ENCODE measurements around the gene TIAM1. TPM values are rescaled to one million over a fixed set of nuclear protein-coding genes. Genes with fewer than 3 reads are reported as not detected.

The TIAM1 gene
- total and polyA plus RNA-seq, 2 of the 8 experiments (the other 6 are each of a cell fraction or from before 2014, with no cell fraction given), result 10.1 to 30.7 TPM

DNA sequence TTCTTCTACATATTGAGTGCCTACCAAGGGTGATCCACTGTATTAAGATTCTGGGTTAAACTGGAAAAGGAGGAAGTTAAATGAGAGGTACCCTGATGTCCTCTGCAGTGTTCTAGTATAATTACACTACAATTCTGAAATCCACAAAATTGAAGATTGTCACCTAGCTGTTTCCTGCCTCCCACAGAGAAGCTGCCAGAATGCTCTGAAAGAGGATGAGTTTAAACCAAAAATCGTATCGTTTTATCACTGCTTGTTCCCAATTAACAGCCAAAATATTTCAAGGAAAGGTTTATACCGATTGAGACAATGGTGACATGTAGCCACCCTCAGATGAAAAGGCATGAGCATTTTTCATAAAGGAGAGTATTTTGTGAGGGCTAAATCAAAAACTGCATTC, 28.0 kb downstream of the TIAM1 start:
- ChIA-PET POLR2A (ENCODE audit: partially characterized antibody) (no interaction called here), CTCF (ENCODE audit: partially characterized antibody) (interaction anchor here (0.5 to 1.3 kb wide), 2 partner anchors 208 to 265 kb away, joined by 3 to 4 read pairs; no protein-coding TSS in a partner anchor)
- H4K8ac ChIP-seq (ENCODE audit: extremely low read depth, insufficient read depth, low read length), result no peak overlapping the region
- H3K36me3 ChIP-seq (ENCODE audit: control insufficient read depth in 2 of 4, insufficient read depth in 4 of 4, low read length in 3 of 4), result no peaks in the 10 kb centered on the region; a peak in 1 of 8 replicates
- no peak overlapping the region for H2AFZ ChIP-seq (ENCODE audit: low read length)
- WGBS, 2 experiments (ENCODE audit: extremely low coverage in 1 of 2, insufficient coverage in 1 of 2, insufficient read length in 1 of 2, insufficient replicate concordance in 2 of 2, low coverage in 1 of 2, low lambda C conversion rate in 2 of 2, missing lambda C conversion rate in 1 of 2), result 90% methylated on average over 3 of the region's 3 CpGs; no CpG with 5 or more reads in 1 of the 2 experiments
- H3K23me2 ChIP-seq (ENCODE audit: low read depth, low read length), result no peaks in the 10 kb centered on the region
- H3K4me3 ChIP-seq (ENCODE audit: extremely low read depth in 1 of 4, insufficient read depth in 2 of 4, low read depth in 3 of 4, low read length in 4 of 4), result no peak overlapping the region
- H2BK5ac ChIP-seq (ENCODE audit: low read depth, low read length), result no peak overlapping the region
- H3K4me1 ChIP-seq (replicated peaks in 1 of 4; ENCODE audit: control insufficient read depth in 3 of 4, insufficient read depth in 4 of 4, low read length in 3 of 4), result peaks cover 0 to 3% (median under 1%) of the 10 kb centered on the region in 4 experiments; a peak in 3 of 7 replicates
- H2BK120ac ChIP-seq (replicated peaks; ENCODE audit: low read depth, low read length), result no peak overlapping the region
- H3K56ac ChIP-seq (replicated peaks; ENCODE audit: insufficient read length, low read depth, low read length), result no peak overlapping the region
- no peak overlapping the region for H2BK20ac ChIP-seq (ENCODE audit: low read length)
- H3K9ac ChIP-seq (replicated peaks in 1 of 4; ENCODE audit: extremely low read depth in 1 of 4, low read depth in 3 of 4, low read length in 3 of 4), result no peak overlapping the region
- no peaks in the 10 kb centered on the region for H3K9me3 ChIP-seq (ENCODE audit: insufficient read depth in 2 of 2, low read depth in 1 of 2, low read length in 1 of 2)
- H4K91ac ChIP-seq (replicated peaks; ENCODE audit: insufficient read length, low read length), result no peak overlapping the region
- no peaks in the 10 kb centered on the region for H3K79me1 ChIP-seq (ENCODE audit: low read depth, low read length)
- H3K4me2 ChIP-seq (ENCODE audit: insufficient read depth in 1 of 2, low read depth in 2 of 2, low read length in 2 of 2), result no peak overlapping the region
- H2BK12ac ChIP-seq (ENCODE audit: low read depth, low read length), result no peak overlapping the region
- no peak overlapping the region for H3K14ac ChIP-seq (ENCODE audit: insufficient read length)
- H3K27ac ChIP-seq (ENCODE audit: low read depth, low read length), result no peak overlapping the region
- H4K20me1 ChIP-seq (replicated peaks in 1 of 2; ENCODE audit: control insufficient read depth in 1 of 2, insufficient read depth in 2 of 2, low read length in 2 of 2), result no peaks in the 10 kb centered on the region
- no peak overlapping the region for H2BK15ac ChIP-seq (ENCODE audit: low read length)
- no peak overlapping the region for H4K5ac ChIP-seq (ENCODE audit: insufficient read length, low read depth, low read length)
- no peaks in the 10 kb centered on the region for H3K27me3 ChIP-seq (replicated peaks in 1 of 4; ENCODE audit: control insufficient read depth in 3 of 4, extremely low read depth in 1 of 4, insufficient read depth in 3 of 4, low read length in 3 of 4)
- no peak overlapping the region for H3K18ac ChIP-seq (ENCODE audit: extremely low read depth, low read length)
- H2AK5ac ChIP-seq (ENCODE audit: low read depth, low read length), result no peak overlapping the region
- H3K79me2 ChIP-seq (ENCODE audit: control insufficient read depth in 1 of 2, insufficient read depth in 2 of 2, low read length in 2 of 2), result 0 out of 4 replicates have a peak, but pooled peaks cover 0 to 3% of the 10 kb centered on the region in 2 experiments
- FAIRE-seq (no peak), DNase-seq (ENCODE audit: low read depth in 1 of 2, low spot score in 2 of 2) (no peak)
- no peak overlapping the region for H3K4ac ChIP-seq (replicated peaks; ENCODE audit: insufficient read length, low read depth, low read length)
- no peak overlapping the region for H3K23ac ChIP-seq (ENCODE audit: insufficient read length)
- no peak for TF ChIP-seq SAP30 (IDR thresholded peaks at IDR 0.05; ENCODE audit: insufficient read depth, insufficient replicate concordance, low read length)
- no peak for TF ChIP-seq MAFK (IDR thresholded peaks at IDR 0.05; ENCODE audit: low read depth, low read length)
- TF ChIP-seq JUN (IDR thresholded peaks at IDR 0.05; ENCODE audit: low read depth, low read length), result no peak
- TF ChIP-seq NANOG (IDR thresholded peaks at IDR 0.05; ENCODE audit: insufficient read depth, low read depth, low read length, poor library complexity, severe bottlenecking), result no peak
- TF ChIP-seq SIN3A (conservative IDR thresholded peaks at IDR 0.05 in 1 of 2, IDR thresholded peaks at IDR 0.05 in 1 of 2; ENCODE audit: low read depth in 1 of 2, low read length in 2 of 2), result no peak
- TF ChIP-seq, protein P1, sequence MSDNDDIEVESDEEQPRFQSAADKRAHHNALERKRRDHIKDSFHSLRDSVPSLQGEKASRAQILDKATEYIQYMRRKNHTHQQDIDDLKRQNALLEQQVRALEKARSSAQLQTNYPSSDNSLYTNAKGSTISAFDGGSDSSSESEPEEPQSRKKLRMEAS (IDR thresholded peaks at IDR 0.05), result no peak
- no peak for TF ChIP-seq POLR2AphosphoS5 (IDR thresholded peaks at IDR 0.05; ENCODE audit: low read depth, low read length)
- no peak for TF ChIP-seq GTF2F1 (IDR thresholded peaks at IDR 0.05; ENCODE audit: borderline replicate concordance, low read depth, low read length)
- no peak for TF ChIP-seq RNF2 (IDR thresholded peaks at IDR 0.05; ENCODE audit: borderline replicate concordance, low read depth, low read length, missing control alignments, poor library complexity, severe bottlenecking)
- no peak for TF ChIP-seq EP300 (IDR thresholded peaks at IDR 0.05; ENCODE audit: borderline replicate concordance in 1 of 2, low read depth in 2 of 2, low read length in 2 of 2)
- TF ChIP-seq TBP (IDR thresholded peaks at IDR 0.05; ENCODE audit: low read depth, low read length), result no peak
- TF ChIP-seq CEBPB (IDR thresholded peaks at IDR 0.05; ENCODE audit: low read depth, low read length), result no peak
- TF ChIP-seq SUZ12 (IDR thresholded peaks at IDR 0.05; ENCODE audit: low read length), result no peak
